Measurements from ENCODE around the gene FNDC10. TPM values are rescaled to one million over a fixed set of nuclear protein-coding genes. Genes with fewer than 3 reads are reported as not detected.
A peak's percentile ranks its signal among the peaks of the same experiment; 100 is the strongest.

The FNDC10 gene
- total RNA-seq, 1 experiment from 2014 or later = 30.4 TPM

DNA sequence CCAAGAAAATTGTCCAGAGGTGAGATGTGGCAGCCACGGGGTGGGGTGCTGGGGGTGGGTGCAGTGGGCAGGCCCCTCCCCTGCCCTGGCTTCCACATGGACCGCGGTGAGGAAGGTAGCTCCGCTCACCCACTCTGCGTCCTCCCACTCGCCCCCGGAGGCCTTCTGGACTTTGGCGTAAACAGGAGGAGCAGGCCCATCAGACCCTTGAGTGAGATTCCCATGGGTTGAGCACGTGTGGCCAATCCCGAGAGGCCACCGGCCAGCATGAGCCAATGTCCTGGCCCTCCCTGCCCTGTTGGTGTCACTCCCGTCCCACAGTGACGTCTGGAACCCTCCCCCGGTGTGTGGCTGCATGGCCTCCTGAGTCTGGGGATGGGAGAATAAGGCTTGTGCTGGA, 51.3 kb downstream of the FNDC10 start:
- Mint-ChIP-seq H3K27ac (peak overlapping the region; percentile 32; the same call in 1 of the 2 replicates), H3K4me3 (no peak overlapping the region), H3K4me1 (no peaks in the 10 kb centered on the region), H3K36me3 (no peaks in the 10 kb centered on the region; the same call in 1 of the 2 replicates), H3K27me3 (ENCODE audit: low read depth) (no peaks in the 10 kb centered on the region; the same call in 1 of the 2 replicates), H3K9me3 (no peaks in the 10 kb centered on the region)
- ATAC-seq (no peak), DNase-seq (ENCODE audit: low spot score) (no peak)
- TF ChIP-seq ZNF121 (CRISPR knock-in tag; IDR thresholded peaks at IDR 0.05) (no peak), ESRRA (CRISPR knock-in tag; IDR thresholded peaks at IDR 0.05; ENCODE audit: borderline replicate concordance) (no peak), NFYB (CRISPR knock-in tag; conservative IDR thresholded peaks at IDR 0.05; ENCODE audit: low read depth) (no peak), GRHL2 (CRISPR knock-in tag; IDR thresholded peaks at IDR 0.05; ENCODE audit: insufficient replicate concordance, severe bottlenecking) (no peak), ELF4 (CRISPR knock-in tag; IDR thresholded peaks at IDR 0.05; ENCODE audit: low read depth) (no peak), PRDM15 (CRISPR knock-in tag; IDR thresholded peaks at IDR 0.05) (no peak), AR (CRISPR knock-in tag; IDR thresholded peaks at IDR 0.05) (no peak), FOXP1 (CRISPR knock-in tag; IDR thresholded peaks at IDR 0.05; ENCODE audit: borderline replicate concordance) (no peak), SOX15 (CRISPR knock-in tag; IDR thresholded peaks at IDR 0.05) (no peak), ZBTB43 (CRISPR knock-in tag; IDR thresholded peaks at IDR 0.05) (no peak), NR2C2 (CRISPR knock-in tag; IDR thresholded peaks at IDR 0.05) (no peak), ATF2 (CRISPR knock-in tag; IDR thresholded peaks at IDR 0.05; ENCODE audit: borderline replicate concordance, low read depth) (no peak)
- TF ChIP-seq, protein P1, sequence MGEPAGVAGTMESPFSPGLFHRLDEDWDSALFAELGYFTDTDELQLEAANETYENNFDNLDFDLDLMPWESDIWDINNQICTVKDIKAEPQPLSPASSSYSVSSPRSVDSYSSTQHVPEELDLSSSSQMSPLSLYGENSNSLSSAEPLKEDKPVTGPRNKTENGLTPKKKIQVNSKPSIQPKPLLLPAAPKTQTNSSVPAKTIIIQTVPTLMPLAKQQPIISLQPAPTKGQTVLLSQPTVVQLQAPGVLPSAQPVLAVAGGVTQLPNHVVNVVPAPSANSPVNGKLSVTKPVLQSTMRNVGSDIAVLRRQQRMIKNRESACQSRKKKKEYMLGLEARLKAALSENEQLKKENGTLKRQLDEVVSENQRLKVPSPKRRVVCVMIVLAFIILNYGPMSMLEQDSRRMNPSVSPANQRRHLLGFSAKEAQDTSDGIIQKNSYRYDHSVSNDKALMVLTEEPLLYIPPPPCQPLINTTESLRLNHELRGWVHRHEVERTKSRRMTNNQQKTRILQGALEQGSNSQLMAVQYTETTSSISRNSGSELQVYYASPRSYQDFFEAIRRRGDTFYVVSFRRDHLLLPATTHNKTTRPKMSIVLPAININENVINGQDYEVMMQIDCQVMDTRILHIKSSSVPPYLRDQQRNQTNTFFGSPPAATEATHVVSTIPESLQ (CRISPR knock-in tag; IDR thresholded peaks at IDR 0.05) = no peak
- ChIA-PET CTCF (no interaction called here), POLR2A (no interaction called here)

Other genes with a start within 250 kb of the FNDC10 start
- gene MXRA8, start 241.6 kb downstream of the FNDC10 start, total RNA-seq (2021) = 6.7 to 11.2 TPM (median 10.7 TPM) in 3 replicates
- 238 to 268 TPM (median 250 TPM) in 3 replicates for gene AURKAIP1, start 224.9 kb downstream of the FNDC10 start, total RNA-seq (2021)
- 117 to 142 TPM (median 117 TPM) in 3 replicates for gene CCNL2, start 200.8 kb downstream of the FNDC10 start, total RNA-seq (2021)
- gene MRPL20, start 192.8 kb downstream of the FNDC10 start, total RNA-seq (2021) = 126 to 156 TPM (median 134 TPM) in 3 replicates
- 1.6 to 2.8 TPM (median 1.9 TPM) in 3 replicates for gene ANKRD65, start 178.9 kb downstream of the FNDC10 start, total RNA-seq (2021)
- gene VWA1, start 164.4 kb downstream of the FNDC10 start, total RNA-seq (2021) = 28.3 to 35.5 TPM (median 28.3 TPM) in 3 replicates
- 0.60 to 0.94 TPM (median 0.61 TPM) in 3 replicates for gene ATAD3C, start 150.4 kb downstream of the FNDC10 start, total RNA-seq (2021)
- 47.9 to 63.6 TPM (median 48.5 TPM) in 3 replicates for gene ATAD3B, start 128.4 kb downstream of the FNDC10 start, total RNA-seq (2021)
- 56.1 to 71.2 TPM (median 58.7 TPM) in 3 replicates for gene ATAD3A, start 88.0 kb downstream of the FNDC10 start, total RNA-seq (2021)
- 6.6 to 8.8 TPM (median 8.0 TPM) in 3 replicates for gene TMEM240, start 59.5 kb downstream of the FNDC10 start, total RNA-seq (2021)
- 150 to 158 TPM (median 150 TPM) in 3 replicates for gene SSU72, start 25.3 kb downstream of the FNDC10 start, total RNA-seq (2021)
- 90.6 to 120 TPM (median 113 TPM) in 3 replicates for gene MIB2, start 15.4 kb upstream of the FNDC10 start, total RNA-seq (2021)
- 20.0 to 28.1 TPM (median 27.1 TPM) in 3 replicates for gene MMP23B, start 32.0 kb upstream of the FNDC10 start, total RNA-seq (2021)
- gene CDK11B, start 58.9 kb upstream of the FNDC10 start, total RNA-seq (2021) = 39.5 to 41.2 TPM (median 40.7 TPM) in 3 replicates
- 51.3 to 51.6 TPM (median 51.6 TPM) in 3 replicates for gene SLC35E2B, start 92.7 kb upstream of the FNDC10 start, total RNA-seq (2021)
- gene CDK11A, start 124.2 kb upstream of the FNDC10 start, total RNA-seq (2021) = 47.8 to 54.7 TPM (median 52.0 TPM) in 3 replicates
- gene NADK, start 178.3 kb upstream of the FNDC10 start, total RNA-seq (2021) = 106 to 124 TPM (median 119 TPM) in 3 replicates

Data from WTC11 (cell line).